Measurements from ENCODE around the gene PSAP.
"Not testable (repeated sequence)": the region's sequence is repeated elsewhere in the genome, so short reads cannot be mapped to it uniquely, and the experiment has no call there.

Gene PSAP

DNA sequence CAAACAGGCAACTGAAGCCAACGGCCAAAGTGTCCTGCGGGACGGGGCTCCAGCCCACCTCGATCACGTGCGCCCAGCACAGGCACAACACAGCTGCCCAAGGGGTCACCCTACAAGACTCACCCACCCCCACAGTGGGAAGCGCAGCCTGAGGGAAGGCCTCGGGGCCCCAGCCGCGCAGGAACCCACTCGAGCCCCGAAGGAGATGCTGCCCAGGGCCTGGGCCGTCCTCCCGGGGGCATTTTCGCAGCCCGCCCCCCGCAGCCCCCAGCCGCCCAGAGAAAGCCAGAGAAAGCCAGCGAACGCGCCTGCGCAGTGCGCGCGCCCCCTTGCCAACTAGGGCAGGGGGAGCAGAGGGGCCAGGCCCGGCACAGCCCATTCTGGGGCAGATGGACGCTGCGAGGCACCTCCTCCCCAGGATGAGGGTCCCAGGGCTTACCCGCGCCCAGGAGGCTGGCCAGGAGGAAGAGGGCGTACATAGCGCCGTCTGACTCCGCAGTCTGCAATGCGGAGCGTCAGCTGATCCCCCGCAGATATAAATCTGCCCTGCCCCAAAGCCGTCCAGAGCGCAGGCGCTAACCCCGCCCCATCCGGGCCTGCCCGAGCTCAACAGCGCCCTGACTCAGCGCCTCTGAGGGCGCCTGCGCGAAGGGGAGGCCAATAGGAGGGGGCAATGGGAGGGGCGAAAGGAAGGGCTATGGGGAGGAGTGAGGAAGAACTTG is at the start of gene PSAP:
Gene PSAP, minus strand, starts transcription at position 509 of the 722 bp plus-strand sequence. Its CDS starts 30 bp downstream, at position 479.
- peak; percentile 99 for DNase-seq

DNA sequence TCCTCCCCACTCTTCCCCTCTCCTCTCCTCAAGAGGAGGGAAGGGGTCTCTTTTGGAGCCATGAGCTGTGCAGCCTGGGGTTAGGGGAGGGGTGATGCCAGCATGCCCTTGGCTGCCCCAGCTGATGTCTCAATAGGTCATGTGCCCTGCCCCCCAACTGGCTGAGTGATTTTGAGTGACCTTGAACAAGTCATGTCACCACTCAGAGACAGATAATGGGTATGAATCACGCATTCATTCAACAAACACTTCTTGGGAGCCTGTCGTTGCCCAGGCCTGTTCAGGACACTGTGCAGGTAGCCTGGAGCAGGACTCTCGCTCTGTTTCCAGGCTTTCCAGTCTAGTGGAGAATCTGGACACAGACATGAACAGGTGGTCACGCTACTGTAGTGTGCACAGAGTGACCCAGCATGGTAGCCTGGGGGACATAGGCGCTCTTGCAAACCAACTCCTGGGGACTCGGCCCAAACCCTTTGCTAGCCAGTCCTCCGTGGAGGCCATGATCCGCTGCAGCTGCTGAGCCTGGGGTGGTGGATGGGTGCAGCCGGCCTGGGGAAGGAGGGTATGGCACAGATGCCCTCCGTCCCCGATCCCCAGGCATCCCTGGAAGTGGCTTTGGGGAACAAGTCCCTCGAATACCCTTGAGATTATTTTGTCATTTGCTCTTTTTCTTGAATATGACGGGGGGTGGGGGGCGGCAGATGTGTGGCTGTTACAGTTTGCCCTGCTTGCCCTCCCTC is 49.6 kb upstream of the PSAP start:
- DNase-seq, result no peak

DNA sequence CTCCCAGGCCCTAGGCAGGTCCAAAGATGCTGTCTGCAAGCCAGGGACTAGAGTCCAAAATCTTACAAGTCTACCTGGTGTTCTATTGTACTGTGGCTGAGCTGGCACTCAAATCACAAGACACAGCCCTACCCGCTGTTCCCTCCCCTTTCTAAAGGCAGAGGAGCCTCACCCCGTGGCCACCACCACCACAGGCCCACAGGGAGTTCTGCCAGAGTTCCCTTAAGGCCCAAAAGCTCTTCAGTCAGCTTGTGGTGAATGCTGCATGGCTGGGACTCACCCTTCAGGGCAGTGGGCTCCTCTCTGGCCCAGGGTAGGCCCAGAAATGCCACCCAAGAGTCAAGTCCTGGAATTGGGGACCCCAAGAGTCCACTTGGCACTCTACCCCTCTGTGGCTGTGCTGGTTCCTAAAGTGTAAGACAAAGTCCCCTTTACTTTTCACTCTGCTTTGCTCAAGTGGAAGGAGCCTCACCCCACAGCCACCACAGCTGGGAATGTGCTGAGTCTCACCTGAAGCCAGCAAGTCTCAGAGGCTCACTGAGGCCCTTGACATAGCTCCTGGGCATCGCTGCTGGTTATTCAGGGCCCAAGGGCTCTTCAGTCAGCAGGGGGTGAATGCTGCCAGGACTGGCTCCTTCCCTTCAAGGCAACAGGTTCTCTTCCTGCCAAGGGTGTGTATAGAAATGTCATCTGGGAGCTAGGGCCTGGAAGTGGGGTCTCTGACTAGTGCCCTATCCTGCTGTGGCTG is 48.8 kb upstream of the PSAP start:
- DNase-seq, result no peak

DNA sequence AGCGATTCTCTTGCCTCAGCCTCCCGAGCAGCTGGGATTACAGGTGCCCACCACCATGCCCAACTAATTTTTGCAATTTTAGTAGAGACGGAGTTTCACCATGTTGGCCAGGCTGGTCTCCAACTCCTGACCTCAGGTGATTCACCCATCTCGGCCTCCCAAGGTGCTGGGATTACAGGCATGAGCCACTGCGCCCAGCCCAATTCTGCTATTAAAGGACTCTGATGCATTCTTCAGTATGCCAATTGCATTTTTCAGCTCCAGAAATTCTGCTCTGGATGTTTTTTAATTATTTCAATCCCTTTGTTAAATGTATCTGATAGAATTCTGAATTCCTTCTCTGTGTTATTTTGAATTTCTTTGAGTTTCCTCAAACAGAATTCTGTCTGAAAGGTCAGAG is 47.3 kb upstream of the PSAP start:
- DNase-seq, result not testable (repeated sequence)

DNA sequence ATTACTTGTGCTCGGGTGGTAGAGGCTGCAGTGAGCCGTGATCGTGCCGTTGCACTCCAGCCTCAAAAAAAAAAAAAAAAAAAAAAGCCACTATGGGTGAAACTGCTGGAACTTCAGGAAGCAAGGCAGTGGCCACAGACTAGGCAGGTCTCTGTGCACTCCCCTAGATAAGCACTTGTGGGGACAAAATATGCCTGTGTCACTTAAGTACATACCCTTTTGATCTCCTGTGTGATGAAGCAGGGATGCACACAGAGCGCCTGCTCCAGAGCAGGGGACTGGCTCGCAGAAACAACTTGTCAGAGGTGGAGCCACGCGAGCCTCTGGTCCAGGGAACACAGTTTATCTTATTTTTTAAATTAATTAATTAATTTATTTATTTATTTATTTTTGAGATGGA is 42.9 kb upstream of the PSAP start:
- DNase-seq, result no peak

DNA sequence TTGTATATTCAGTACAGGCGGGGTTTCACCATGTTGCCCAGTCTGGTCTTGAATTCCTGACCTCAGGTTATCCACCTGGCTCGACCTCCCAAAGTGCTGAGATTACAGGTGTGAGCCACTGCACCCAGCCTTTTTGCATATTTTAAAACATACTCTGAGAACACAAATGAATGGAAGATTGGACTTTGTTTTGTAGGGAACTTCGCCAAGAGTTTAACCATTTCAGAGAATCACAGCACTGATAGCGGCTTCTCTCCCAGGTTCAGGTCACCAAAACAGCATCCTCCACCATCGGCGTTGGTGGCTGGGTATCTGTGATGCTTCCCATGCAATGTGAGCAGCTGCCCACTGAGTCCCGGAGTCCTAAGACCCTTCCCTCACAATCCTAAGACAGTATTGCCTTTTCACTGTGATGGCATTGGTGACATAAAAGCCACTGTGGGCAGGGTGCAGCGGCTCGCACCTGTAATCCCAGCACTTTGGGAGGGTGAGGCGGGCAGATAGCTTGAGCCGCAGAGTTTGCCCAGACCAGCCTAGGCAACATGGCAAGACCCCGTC is 42.3 kb upstream of the PSAP start:
- no peak for DNase-seq

DNA sequence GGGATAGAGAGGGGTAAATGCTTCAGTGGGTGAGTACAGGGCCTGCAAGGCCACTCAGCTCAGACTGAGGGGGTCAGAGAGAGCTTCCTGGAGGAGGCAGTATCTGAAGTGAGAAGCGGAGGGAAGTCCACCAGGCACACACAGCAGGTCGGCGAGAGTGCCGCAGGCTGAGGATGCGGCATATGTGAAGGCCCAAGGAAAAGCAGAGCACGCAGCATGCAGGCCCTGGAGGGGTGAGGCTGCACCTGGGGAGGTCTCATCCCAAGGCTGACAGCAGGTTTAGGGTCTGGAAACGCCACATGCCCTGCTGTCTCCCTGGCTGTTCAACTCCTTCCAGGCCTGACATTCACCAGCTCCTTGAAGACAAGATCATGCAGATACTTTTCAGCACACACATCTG is 40.4 kb upstream of the PSAP start:
- no peak for DNase-seq

DNA sequence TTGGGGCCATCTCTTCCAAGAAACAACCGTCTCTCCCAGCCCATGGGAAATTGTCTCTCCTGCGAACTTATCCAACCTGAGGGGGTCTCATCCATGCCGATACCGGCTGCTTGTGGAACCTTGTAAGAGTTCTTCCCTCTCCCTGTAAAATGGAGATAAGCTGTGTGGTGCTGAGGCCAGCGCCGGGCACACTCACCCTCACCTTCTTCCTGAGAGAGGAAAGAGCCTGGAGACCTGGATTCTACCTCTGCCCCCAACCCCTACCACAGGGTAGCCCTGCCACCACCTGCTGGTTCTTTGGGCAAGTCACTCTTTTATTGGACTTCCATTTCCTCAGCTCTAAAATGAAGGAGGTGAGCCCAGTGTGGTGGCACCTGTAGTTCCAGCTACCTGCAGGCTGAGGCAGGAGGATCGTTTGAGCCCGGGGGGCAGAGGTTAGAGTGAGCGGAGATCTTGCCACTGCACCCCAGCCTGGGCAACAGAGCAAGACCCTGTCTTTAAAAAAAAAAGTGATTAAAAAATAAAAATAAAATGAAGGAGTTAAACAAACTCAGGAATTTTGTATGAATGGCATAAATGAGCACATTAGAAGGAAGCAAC is 38.4 kb upstream of the PSAP start:
- DNase-seq, result no peak

DNA sequence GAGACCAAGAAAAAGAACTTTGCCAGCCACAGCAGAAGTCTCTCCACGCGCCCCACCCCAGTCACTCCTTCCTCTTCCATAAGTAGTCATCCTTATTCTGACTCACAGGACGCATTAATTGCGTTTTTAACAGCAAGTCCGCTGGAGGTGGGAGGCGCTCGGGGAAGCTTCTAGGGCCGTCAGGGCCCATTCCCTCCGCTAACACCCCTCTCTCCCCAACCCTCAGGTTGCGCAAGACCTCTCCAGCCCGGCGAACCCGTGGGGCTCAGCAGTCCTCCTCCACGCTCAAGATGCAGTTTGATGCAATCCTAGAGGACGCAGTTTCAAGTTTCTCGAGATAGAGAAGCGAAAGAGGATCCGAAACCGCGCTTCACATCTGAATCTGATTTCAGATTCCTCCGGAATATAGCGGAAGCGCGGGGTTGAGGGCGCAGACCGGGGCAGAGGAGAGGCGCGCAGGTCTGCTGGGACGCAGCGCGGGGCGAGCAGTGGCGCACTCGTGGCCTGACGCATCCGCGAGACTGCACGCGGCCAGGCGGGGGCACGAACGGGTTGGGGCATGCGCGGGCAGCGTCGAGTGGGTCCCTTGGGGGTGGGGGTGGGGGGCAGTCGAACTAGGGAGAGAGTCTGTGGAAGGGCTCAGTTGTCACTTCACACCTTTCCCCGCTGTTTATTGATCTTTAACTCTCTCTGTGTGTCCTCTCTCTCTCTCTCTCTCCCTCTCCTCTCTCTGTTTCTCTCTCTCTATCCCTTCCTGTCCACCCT is 37.8 kb upstream of the PSAP start:
- peak; percentile 83 for DNase-seq

DNA sequence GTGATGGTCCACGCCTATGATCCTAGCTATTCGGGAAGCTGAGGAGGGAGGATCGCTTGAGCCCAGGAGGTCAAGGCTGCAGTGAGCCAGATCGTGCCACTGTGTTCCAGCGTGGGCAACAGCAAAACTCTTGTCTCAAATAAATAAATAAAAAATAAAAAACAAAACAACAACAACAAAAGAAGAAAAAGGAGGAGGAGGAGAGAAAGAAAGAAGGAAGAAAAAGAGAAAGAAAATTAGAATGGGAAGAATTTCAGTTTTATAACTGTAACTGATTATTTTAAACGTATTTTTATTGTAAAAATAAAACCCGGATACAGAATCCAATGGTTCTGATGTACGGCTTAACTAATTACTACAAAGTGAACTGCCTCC is 37.2 kb upstream of the PSAP start:
- DNase-seq, result no peak

DNA sequence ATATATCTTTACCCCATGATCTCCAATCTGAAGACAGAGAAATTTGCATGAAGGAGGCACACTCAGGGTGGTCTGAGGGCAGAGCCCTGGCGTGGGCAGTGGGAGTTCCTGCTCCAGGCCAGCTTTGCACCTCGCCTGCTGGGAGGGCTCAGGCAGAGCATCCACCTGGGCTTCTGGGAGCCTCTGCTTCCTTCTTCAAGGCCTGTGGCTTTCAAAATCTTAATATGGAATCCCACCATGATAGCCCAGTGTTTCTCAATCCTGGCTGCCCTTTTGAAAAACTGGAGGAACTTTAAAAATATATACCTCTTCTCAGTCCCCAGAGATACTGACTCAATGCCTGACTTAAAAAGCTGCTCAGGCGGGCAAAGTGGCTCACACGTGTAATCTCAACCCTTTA is 36.7 kb upstream of the PSAP start:
- no peak for DNase-seq

DNA sequence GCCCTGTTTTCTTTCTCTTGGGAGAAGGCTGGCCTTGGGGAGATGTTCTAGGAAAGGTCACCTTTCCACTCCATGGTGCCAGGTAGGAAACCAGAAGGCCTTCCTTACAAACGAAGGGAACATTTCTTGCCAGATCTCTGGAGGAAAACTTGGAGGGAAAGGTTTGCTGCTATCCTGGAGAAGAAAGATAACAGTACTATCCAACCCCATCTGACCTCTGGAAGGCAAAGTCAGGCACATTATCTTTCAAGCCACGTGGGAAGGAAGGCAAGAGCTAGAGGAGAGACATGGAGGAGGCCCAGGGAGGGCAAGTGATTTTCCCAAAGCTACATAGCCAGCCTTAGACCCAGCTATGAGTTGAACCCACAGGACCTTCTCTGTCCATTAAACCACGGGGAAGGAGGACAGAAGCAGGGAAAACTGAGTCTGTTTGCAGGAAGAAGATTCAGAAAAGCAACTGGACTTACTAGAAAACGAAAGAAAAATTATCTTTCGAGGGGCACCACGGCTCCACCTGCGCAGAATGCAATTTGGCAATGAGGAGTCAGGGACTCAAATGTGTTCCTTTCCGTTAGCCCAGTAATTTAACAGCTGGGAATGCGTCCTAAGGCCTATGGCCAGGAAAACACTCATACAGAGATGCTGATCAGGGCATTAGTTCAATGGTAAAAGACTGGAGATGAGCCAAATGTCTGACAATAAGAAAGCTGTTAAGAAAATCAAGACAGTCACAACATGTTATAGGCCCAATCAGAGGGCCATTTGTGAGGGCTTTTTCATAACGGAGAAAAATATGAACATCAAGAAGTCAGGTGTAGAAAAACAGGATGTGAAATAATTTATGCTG is 32.0 kb upstream of the PSAP start:
- no peak for DNase-seq

DNA sequence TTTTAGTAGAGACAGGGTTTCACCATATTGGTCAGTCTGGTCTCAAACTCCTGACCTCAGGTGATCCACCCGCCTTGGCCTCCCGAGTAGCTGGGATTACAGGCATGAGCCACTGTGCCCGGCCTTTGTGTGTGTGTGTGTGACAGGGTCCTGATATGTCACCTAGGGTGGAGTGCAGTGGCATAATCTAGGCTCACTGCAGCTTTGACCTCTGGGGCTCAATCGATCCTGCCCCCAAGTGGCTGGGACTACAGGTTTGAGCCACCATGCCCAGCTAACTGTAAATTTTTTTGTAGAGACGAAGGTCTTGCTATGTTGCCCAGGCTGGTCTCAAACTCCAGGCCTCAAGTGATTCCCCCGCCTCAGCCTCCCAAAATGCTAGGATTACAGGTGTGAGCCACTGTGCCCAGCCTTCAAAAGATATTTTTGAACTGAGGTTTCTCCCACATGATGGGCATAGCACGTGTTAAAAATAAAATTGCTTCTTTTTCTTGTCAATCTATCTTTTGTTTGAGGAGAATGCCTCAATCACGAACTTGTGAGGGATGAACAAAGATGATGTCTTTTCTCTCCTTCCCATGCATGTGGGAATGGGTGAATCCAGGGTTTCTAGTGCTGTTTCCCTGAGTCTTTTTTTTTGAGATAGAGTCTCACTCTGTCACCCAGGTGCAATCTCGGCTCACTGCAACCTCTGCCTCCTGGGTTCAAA is 30.8 kb upstream of the PSAP start:
- DNase-seq, result no peak

DNA sequence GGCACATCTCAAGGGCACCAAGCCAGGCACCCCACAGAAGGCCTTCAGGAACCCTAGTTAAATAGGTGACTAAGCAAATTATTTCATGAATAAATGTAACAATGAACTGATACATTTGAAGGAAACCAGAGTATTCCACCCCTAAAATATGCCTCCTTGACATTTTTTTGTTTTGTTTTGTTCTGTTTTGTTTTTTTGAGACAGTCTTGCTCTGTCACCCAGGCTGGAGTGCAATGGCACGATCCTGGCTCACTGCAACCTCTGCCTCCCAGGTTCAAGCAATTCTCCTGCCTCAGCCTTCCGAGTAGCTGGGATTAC is 30.2 kb upstream of the PSAP start:
- not testable (repeated sequence) for DNase-seq

DNA sequence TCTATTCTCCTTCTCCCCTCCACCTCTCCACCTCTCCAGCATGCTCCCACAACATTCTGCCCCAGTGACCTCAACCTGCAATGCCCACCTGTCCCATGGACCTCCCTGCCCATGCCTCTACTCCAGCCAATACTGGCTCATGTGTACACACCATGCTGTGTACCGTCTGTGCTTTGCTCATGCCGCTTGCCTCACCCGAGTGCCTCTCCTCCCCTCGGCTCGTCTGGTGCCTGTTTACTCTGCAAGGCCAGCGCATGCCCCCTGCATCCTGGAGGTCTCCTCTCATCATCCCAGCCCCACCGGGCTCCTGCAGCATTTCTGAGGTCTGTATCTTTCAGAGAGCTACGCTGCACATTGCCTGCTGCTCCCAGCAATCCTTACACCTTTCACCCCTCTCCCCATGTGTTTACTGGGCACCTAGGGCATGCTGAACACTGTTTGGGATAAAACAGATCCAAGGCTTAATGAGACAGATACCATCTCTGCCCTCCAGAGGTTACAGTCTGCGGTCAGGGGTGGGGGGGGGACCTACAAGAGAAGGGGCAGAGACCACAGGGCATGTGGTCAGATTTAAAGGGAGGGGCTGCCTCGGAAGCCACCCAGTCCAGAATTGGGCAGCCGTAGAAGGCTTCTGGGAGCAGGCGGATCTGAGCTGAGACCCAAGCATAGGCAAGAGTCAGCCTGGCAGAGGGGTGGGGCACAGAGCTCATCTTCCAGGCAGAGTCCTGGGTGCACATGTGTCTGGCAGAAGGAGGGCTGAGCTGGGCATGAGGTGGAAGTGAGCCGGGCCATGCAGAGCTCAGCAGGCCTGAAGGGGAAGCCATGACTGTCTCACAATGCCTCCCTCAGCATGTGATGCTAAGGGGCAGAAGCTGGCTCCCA is 29.6 kb upstream of the PSAP start:
- DNase-seq, result no peak

DNA sequence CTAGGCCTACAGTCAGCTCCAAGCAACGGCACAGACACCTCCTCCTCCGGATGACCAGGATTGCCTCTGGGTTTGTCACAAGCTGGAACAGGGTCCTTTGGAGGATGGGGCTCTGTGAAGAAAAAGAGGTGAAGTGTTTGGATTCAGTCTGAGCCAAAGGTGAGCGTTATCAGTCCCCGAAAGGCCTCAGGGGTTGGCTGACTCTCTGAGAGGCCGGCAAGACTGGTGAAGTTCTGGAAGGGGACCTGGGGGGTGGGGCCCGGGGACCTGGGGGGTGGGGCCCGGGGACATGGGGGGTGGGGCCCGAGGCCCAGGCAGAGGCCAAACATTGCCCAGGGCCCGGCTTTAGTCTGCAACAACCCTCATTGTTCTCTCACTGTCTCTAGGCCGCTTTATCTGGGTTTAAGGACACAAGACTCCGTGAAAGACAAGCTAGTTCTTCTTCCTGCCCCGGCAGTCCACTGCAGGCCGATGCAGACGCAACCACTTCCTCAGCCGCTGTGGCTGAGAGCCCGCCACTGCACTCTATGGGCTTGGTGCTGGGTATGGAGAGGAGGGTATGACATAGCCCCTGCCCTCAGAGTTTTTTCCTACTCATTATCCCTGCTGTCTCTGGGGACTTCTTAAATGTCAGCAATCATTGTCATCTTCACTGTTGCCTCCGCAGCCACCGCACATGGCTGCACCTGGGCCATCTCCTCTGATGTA is 27.4 kb upstream of the PSAP start:
- no peak for DNase-seq

DNA sequence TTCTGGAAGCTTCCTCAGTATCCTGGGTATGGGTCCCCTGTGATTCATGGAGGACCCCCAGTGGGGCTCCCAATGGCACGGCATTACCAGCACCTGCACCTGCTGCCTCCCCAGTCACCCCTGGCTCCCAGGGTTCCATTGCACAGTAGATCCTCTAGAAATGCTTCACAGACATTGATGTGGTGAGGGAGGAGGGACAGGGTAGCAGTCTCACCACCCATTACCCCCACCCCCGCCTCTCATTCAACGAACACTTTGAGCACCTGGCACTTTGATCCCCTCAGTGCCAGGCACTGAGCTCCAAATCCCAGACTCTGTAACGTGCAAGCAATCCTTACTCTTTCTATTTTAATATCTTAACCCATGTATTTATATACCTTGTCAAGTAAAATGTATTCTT is 26.8 kb upstream of the PSAP start:
- DNase-seq, result no peak

DNA sequence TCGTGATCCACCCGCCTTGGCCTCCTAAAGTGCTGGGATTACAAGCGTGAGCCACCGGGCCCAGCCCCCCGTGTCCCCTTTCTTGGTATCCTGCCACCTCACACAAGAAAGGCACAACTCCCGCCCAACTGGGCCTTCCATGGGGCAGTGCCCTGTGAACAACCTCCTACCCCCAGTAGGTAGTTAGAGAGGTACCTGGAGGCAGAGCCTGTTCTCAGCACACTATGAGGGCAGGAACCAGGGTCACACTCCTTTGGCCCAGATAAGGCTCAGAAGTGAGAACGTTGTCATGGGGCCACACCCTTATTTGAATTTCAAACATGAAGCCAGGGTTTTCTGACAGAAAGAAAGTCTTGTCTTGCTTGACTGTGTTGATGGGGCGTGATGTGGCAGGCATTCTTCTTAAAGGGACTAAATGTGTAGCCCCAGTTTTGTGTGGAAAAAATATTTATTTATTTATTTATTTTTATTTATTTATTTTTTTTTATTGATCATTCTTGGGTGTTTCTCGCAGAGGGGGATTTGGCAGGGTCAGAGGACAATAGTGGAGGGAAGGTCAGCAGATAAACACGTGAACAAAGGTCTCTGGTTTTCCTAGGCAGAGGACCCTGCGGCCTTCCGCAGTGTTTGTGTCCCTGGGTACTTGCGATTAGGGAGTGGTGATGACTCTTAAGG is 23.8 kb upstream of the PSAP start:
- DNase-seq, result not testable (repeated sequence)
